ENCODE data around the gene LIPG.
A peak's percentile ranks its signal among the peaks of the same experiment; 100 is the strongest.
"Not testable (repeated sequence)": the region's sequence is repeated elsewhere in the genome, so short reads cannot be mapped to it uniquely, and the experiment has no call there.

The LIPG gene

GRCh38 chr18:49537232-49537896 lies 24.5 kb upstream of the LIPG start:
- no peak overlapping the region for H3K4me3 ChIP-seq (ENCODE audit: low read length)
- DNase-seq (ENCODE audit: low read depth, low spot score) = no peak

DNA sequence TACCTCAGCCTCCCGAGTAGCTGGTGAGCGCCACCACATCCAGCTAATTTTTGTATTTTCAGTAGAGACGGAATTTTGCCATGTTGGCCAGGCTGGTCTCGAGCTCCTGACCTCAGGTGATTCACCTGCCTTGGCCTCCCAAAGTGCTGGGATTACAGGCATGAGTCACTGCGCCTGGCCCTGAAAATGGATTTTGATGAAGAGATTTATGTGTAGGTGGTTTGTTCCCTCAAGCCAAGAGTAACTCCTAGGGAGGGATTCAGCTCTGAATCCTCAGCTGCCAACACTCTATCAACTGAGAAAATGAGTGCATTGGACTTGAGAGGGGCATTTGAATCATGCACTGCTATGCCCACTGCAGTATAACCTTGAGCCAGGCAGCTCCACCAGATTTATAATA lies 17.5 kb upstream of the LIPG start:
- H3K4me3 ChIP-seq (ENCODE audit: low read length) = no peak overlapping the region
- DNase-seq (ENCODE audit: low read depth, low spot score) = no peak

DNA sequence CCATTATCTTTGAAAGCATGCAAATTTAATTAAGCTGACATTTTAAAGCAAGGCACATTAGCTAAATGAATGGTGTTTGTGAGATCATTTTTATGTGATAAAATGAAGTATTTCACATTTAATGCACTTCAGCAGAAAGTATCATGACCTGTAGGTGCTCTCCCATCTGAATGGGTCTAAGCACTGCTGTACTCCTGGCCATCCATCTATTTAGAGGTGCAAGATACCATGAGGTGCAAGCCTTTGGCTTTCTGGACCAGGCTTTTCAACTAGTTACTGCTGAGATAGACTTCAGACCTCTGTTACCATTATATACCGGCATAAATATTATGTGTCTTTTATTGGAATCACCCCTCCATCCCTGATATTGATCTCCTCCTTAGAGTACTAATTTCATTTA lies 15.6 kb upstream of the LIPG start:
- no peak for DNase-seq (ENCODE audit: low read depth, low spot score)
- H3K4me3 ChIP-seq (ENCODE audit: low read length) = no peak overlapping the region

DNA sequence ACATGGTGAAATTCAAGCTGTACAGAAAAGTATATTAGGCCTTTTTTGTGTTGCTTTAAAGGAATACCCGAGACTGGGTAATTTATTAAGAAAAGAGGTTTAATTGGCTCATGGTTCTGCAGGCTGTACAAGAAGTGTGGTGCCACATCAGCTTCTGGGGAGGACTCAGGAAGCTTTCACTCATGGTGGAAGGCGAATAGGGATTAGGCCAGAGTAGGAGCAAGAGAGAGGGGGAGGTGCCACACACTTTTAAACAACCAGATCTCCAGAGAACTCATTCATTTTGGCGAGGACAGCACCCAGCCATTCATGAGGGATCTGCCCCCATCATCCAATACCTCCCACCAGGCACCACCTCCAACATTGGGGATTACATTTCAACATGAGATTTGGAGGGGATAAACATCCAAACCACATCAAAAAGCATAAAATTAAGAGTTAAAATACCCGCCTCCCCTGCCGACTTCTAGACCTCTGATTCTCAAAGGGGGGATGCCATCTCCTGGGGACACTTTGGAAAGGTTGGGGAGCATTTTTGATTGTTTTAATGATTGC lies 15.1 kb upstream of the LIPG start:
- no peak for DNase-seq (ENCODE audit: low read depth, low spot score)
- no peak overlapping the region for H3K4me3 ChIP-seq (ENCODE audit: low read length)

DNA sequence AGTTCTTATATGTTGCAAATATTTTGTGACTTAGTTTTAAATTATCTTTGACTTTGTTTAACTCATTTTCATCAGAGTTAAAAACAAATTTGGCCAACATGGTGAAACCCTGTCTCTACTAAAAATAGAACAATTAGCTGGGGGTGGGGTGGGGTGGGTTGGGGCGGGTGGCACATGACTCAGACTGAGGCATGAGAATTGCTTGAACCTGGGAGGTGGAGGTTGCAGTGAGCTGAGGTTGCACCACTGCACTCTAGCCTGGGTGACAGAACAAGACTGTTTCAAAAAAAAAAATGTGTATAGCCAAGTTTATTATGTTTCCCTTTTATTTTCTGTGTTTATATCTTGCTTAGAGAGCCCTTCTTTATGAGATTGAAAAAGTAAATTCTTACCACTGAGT lies 14.2 kb upstream of the LIPG start:
- no peak overlapping the region for H3K4me3 ChIP-seq (ENCODE audit: low read length)
- no peak for DNase-seq (ENCODE audit: low read depth, low spot score)

DNA sequence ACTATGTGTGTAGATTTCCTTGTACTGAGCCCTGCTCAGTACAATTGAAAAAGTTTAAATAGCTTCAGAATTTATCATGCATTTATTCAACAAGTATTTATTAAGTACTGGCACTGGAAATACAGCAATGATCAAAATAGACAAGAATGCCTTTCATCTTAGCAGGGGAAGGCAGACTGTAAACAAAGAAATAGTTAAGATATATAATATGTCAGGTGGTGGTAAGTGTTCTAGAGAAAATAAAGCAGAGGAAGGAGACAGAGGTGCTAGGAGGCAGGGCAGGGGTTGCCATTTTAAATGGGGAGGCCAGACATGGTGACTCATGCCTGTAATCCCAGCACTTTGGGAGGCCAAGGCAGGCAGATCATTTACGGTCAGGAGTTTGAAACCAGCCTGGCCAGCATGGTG lies 13.6 kb upstream of the LIPG start:
- no peak overlapping the region for H3K4me3 ChIP-seq (ENCODE audit: low read length)
- DNase-seq (ENCODE audit: low read depth, low spot score) = no peak

DNA sequence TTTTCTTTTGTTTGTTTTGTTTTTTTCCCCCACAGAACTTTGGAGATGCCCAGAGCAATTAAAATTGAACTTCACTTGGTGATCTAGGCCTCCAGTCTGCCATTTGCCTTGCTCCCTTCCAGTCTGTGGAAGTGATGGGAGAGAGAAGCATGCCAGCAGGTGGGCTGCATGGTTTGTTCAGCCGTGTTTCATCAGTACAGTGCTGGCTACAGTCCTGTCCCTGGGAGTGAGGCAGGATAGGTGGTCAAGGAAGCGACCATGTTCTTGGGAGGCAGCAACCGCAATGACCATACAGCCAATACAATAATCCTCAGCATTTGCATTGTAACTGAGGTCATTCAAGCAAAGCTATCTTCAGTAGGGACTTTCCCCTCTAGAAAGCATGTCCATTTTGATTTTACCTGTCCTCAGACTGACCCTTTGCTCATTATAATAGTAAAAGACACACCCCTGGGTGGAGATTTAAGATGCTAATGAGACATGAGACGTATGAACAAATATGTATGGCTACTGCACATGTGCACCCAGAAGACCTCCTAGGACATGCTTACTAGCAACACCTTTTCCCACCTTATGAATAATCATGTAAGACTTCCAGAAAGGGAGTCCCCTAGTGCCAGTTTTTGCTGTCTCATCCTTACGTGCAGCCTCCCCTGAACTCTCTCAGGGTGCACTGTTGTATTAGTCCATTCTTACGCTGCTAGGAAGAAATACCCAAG lies 11.1 kb upstream of the LIPG start:
- DNase-seq (ENCODE audit: low read depth, low spot score) = no peak
- no peak overlapping the region for H3K4me3 ChIP-seq (ENCODE audit: low read length)

- DNase-seq (ENCODE audit: low read depth, low spot score) = no peak
Observed at GRCh38 chr18:49553003-49553402, 8.9 kb upstream of the LIPG start.

DNA sequence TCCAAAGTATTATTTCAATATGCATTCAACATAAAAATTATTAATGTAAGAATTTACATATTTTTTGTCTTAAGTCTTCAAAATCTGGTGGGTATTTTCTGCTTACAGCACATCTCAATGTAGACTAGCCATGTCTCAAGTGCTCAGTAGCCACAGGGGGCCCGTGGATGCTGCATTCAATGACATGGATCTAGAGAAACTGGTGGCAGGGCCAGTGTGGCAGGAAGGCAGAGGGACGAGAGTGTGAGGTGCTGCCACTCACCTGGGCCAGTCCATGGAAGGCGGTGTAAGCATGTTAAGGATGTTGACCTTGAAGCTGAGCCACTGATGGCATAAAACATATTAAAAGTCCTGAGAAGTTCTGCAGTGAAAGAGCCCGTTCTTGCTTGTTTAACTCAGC lies 6.2 kb upstream of the LIPG start:
- DNase-seq (ENCODE audit: low read depth, low spot score) = no peak
- H3K4me3 ChIP-seq (ENCODE audit: low read length) = no peak overlapping the region

More at GRCh38 chr18:49553003-49553402, 8.9 kb upstream of the LIPG start:
- H3K4me3 ChIP-seq (ENCODE audit: low read length) = no peak overlapping the region

DNA sequence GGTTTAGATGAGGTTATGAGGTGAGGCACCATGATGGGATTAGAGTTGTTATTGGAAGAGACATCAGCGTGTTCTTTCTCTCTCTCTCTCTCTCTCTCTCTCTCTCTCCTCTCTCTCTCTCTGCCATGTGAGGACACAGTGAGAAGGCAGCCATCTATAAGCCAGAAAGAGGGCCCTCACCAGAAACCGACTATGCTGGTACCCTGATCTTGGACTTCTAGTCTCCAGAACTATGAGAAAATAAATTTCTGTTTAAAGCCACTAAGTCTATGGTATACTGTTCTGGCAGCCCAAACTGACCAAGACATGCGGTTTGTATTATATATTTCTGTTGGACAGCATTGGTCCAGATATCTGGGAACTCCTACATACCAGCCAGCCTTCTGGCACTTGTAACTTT lies 3.5 kb upstream of the LIPG start:
- no peak for DNase-seq (ENCODE audit: low read depth, low spot score)

DNA sequence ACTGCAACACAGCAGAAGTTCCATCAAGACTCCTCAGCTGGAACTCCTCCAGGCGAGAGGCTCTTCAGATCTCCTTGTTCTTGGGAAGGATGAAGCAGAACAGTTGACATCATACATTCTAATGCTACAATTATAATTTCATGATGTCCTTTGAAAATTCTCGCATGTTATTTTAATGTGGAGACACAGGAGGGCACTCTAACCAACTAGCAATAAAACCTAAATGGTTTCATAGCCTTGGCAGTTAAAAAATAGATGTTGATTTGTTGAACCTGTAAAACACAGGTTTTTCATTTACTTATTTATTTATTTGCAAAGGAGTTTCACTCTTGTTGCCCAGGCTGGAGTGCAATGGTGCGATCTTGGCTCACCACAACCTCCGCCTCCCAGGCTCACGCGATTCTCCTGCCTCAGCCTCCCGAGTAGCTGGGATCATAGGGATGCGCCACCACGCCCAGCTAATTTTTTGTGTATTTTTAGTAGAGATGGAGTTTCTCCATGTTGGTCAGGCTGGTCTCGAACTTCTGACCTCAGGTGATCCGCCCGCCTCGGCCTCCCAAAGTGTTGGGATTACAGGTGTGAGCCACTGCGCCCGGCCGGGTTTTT lies 2.4 kb upstream of the LIPG start:
- peak; percentile 7 for DNase-seq (ENCODE audit: low read depth, low spot score)
- H3K4me3 ChIP-seq (ENCODE audit: low read length) = not testable (repeated sequence)

More for the DNA sequence above, 3.5 kb upstream of the LIPG start:
- H3K4me3 ChIP-seq (ENCODE audit: low read length) = no peak overlapping the region

DNA sequence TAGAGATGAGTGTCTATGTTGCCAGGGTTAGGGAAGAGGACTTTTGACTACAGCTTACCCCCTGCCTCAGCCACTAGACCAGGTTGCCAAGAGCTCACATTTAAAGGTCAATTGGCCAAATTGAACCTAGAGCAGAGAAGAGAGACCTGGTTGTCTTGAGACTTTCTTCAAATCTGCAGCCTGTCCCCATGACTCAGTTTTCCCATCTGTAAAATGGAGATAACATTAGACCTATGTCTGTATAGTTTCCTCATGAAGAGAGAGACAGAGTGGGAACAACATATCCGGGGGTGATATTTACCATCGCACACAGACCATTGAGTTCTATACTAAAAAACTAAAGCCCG lies 1.6 kb upstream of the LIPG start:
- DNase-seq (ENCODE audit: low read depth, low spot score) = no peak
- H3K4me3 ChIP-seq (ENCODE audit: low read length) = no peak overlapping the region

- no peak for DNase-seq (ENCODE audit: low read depth, low spot score)
Observed at GRCh38 chr18:49560624-49561288, 1.1 kb upstream of the LIPG start.

DNA sequence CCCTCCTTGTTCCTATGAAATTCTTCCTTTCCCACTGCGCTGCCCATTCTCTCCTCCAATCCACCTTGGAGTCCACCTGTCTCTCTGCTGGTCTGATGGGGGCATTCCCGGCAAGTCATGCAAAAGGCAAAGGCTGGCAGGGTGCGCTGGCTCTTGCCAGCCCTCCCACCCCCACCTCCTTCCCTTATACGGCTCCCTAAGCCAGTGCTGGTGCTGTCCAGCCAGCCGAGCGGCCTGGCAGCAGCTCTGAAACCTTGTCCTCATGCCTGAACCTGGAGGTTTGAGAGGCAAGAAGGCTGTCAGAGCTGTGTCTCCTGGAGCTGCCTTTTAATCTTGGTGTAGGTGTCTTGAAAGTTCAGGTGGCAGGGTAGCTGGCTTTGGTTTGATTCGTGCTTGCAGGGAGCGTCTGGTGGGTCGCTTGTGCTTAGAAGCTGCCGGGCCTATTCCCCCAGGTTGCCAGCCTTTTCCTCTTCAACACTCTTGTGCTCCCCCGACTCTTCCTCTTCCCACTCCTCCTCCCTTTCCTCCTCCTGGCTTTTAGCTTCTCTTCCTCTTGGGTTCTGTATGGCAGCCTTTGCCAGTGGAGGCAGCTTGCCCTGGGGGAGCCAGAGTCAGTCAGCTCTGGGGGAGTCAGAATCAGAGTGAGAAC lies 748 bp downstream of the LIPG start:
- no peak for DNase-seq (ENCODE audit: low read depth, low spot score)
- H3K4me3 ChIP-seq (ENCODE audit: low read length) = no peak overlapping the region

More at GRCh38 chr18:49560624-49561288, 1.1 kb upstream of the LIPG start:
- no peak overlapping the region for H3K4me3 ChIP-seq (ENCODE audit: low read length)

DNA sequence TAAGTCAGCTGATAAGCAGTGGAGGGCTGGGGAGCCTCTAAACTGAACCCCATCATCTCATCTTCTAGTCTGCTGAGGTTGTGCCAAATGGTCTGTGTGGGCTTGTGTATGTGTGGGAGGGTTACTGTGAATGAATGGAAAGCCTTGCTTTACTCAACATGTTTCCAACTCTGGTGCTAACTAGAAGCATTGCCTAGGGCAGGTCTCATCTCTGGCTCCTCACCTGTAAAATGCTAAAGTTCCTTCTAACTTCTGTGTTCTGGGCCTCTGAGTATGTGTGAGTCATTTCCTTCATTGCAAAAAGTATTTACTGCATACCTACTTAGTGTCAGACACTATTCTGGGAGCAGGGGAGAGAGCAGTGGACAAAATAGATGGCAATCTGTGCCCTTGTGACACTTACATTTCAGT lies 1.3 kb downstream of the LIPG start:
- no peak overlapping the region for H3K4me3 ChIP-seq (ENCODE audit: low read length)
- DNase-seq (ENCODE audit: low read depth, low spot score) = no peak

GRCh38 chr18:49563701-49564517 lies 2.1 kb downstream of the LIPG start:
- no peak overlapping the region for H3K4me3 ChIP-seq (ENCODE audit: low read length)
- DNase-seq (ENCODE audit: low read depth, low spot score) = no peak

- H3K4me3 ChIP-seq (ENCODE audit: low read length) = no peak overlapping the region
- no peak for DNase-seq (ENCODE audit: low read depth, low spot score)
Observed at GRCh38 chr18:49564518-49564834, 2.6 kb downstream of the LIPG start.

- H3K4me3 ChIP-seq (ENCODE audit: low read length) = no peak overlapping the region
- DNase-seq (ENCODE audit: low read depth, low spot score) = no peak
Observed at GRCh38 chr18:49565101-49565500, 3.2 kb downstream of the LIPG start.

DNA sequence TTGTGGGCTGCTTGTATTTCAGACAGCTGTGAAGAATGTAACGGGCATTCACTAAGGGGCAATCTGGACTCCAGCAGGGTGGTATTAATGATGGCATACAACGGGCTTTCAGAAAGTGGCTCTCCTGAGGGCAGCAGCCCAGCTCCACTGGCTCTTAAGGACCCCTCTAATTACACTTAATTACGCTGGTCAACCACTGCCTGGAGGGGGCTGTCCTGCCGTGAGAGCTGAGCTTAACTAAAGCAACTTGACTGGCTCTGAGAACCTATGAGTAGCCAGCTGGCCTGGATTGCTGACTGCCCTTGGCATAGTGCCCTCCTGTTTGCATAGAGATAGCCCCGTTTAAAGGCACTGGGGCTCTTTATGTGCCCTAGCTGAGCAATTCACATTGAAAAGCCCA lies 3.8 kb downstream of the LIPG start:
- no peak overlapping the region for H3K4me3 ChIP-seq (ENCODE audit: low read length)
- DNase-seq (ENCODE audit: low read depth, low spot score) = no peak

Data from Jurkat, Clone E6-1 (cell line).